ENCODE data around the gene MN1. TPM values are rescaled to one million over a fixed set of nuclear protein-coding genes. Genes with fewer than 3 reads are reported as not detected.

The MN1 gene
- polyA plus RNA-seq, 1 experiment: 1.3 TPM

DNA sequence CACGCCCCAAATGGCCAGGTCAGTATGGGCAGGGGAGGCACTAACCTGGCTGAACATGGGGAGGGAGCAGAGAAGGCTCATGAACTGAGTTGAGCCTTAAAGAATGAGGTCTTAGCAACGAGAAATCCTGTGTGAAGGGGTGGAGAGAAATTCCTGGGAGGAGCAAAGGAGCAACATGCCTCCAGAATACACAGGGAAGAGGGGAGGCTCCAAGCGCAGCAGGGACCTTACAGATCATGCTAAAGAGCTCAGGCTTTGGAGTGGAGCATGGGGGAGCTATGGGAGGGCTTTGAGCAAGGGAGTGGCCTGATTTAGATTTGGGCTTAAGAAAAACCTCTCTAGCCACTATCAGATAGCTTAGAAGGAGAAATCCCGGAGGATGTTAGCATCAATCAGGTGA is 88.1 kb downstream of the MN1 start:
- no peaks in the 10 kb centered on the region for H3K36me3 ChIP-seq (ENCODE audit: control insufficient read depth, insufficient read depth, low read length)
- CTCF ChIA-PET: interaction anchor here (1.0 to 1.1 kb wide), 2 partner anchors 27 to 290 kb away, joined by 3 read pairs; no protein-coding TSS in a partner anchor
- POLR2A ChIA-PET: no interaction called here
- DNase-seq (ENCODE audit: low read depth): no peak
- no peak for TF ChIP-seq CTCF (IDR thresholded peaks at IDR 0.05; ENCODE audit: insufficient read depth, low read depth, low read length)
- no peak overlapping the region for H3K4me3 ChIP-seq (ENCODE audit: low read depth, low read length)
- 0 out of 2 replicates have a peak, but pooled peaks cover 1% of the 10 kb centered on the region for H3K27me3 ChIP-seq (ENCODE audit: control insufficient read depth, insufficient read depth, low read length)

DNA sequence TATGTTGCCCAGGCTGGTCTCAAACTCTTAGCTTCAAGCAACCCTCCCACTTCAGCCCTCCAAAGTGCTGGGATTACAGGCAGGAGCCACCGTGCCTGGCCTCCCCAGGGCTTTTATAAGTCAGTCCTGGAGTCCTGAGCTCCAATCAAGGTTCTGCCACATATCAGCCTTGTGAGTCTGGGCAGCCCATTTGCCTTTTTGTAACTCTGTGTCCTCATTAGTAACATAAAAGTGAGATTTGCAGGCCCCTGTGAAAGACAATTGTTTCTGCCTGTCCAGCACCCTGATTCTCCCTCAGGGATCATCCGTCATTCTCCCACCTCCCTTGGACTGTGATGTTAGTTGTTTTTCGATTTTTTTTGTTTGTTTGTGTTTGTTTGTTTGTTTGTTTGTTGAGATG is 89.8 kb downstream of the MN1 start:
- TF ChIP-seq CTCF (IDR thresholded peaks at IDR 0.05; ENCODE audit: insufficient read depth, low read depth, low read length): no peak
- no peak for DNase-seq (ENCODE audit: low read depth)
- Histone ChIP-seq H3K36me3 (ENCODE audit: control insufficient read depth, insufficient read depth, low read length) (no peaks in the 10 kb centered on the region), H3K4me3 (ENCODE audit: low read depth, low read length) (no peak overlapping the region), H3K27me3 (ENCODE audit: control insufficient read depth, insufficient read depth, low read length) (0 out of 2 replicates have a peak, but pooled peaks cover 1% of the 10 kb centered on the region)
- ChIA-PET CTCF (interaction anchor here (1.2 to 1.5 kb wide), 2 partner anchors 11 to 12 kb away, joined by 4 read pairs; no protein-coding TSS in a partner anchor), POLR2A (no interaction called here)

- no peak for DNase-seq (ENCODE audit: low read depth)
- no peak overlapping the region for H3K4me3 ChIP-seq (ENCODE audit: low read depth, low read length)
- H3K27me3 ChIP-seq (ENCODE audit: control insufficient read depth, insufficient read depth, low read length): 0 out of 2 replicates have a peak, but pooled peaks cover 1% of the 10 kb centered on the region
- no peaks in the 10 kb centered on the region for H3K36me3 ChIP-seq (ENCODE audit: control insufficient read depth, insufficient read depth, low read length)
- no peak for TF ChIP-seq CTCF (IDR thresholded peaks at IDR 0.05; ENCODE audit: insufficient read depth, low read depth, low read length)
- ChIA-PET CTCF (interaction anchor here (1.5 kb wide), 1 partner anchor 11 kb away, joined by 4 read pairs; no protein-coding TSS in a partner anchor), POLR2A (no interaction called here)
Observed at GRCh38 chr22:27711012-27711411, 90.5 kb downstream of the MN1 start.

GRCh38 chr22:27709919-27710675 is 91.5 kb downstream of the MN1 start:
- no peaks in the 10 kb centered on the region for H3K36me3 ChIP-seq (ENCODE audit: control insufficient read depth, insufficient read depth, low read length)
- ChIA-PET POLR2A (no interaction called here), CTCF (interaction anchor here (1.1 kb wide), 1 partner anchor 14 kb away, joined by 3 read pairs; no protein-coding TSS in a partner anchor)
- no peak for DNase-seq (ENCODE audit: low read depth)
- H3K4me3 ChIP-seq (ENCODE audit: low read depth, low read length): no peak overlapping the region
- TF ChIP-seq CTCF (IDR thresholded peaks at IDR 0.05; ENCODE audit: insufficient read depth, low read depth, low read length): no peak
- 0 out of 2 replicates have a peak, but pooled peaks cover 1% of the 10 kb centered on the region for H3K27me3 ChIP-seq (ENCODE audit: control insufficient read depth, insufficient read depth, low read length)

- no peak for DNase-seq (ENCODE audit: low read depth)
- Histone ChIP-seq H3K36me3 (ENCODE audit: control insufficient read depth, insufficient read depth, low read length) (no peaks in the 10 kb centered on the region), H3K4me3 (ENCODE audit: low read depth, low read length) (no peak overlapping the region), H3K27me3 (ENCODE audit: control insufficient read depth, insufficient read depth, low read length) (peaks cover 3% of the 10 kb centered on the region; the same call in 1 of the 2 replicates)
- ChIA-PET POLR2A (no interaction called here), CTCF (no interaction called here)
- no peak for TF ChIP-seq CTCF (IDR thresholded peaks at IDR 0.05; ENCODE audit: insufficient read depth, low read depth, low read length)
Observed at GRCh38 chr22:27706489-27706888, 95.1 kb downstream of the MN1 start.

Measured in BJ (cell line).